ENCODE data around the gene STK39.

Gene STK39

GRCh38 chr2:168005586-168005985, 241.8 kb downstream of the STK39 start:
- TF ChIP-seq, protein P1, sequence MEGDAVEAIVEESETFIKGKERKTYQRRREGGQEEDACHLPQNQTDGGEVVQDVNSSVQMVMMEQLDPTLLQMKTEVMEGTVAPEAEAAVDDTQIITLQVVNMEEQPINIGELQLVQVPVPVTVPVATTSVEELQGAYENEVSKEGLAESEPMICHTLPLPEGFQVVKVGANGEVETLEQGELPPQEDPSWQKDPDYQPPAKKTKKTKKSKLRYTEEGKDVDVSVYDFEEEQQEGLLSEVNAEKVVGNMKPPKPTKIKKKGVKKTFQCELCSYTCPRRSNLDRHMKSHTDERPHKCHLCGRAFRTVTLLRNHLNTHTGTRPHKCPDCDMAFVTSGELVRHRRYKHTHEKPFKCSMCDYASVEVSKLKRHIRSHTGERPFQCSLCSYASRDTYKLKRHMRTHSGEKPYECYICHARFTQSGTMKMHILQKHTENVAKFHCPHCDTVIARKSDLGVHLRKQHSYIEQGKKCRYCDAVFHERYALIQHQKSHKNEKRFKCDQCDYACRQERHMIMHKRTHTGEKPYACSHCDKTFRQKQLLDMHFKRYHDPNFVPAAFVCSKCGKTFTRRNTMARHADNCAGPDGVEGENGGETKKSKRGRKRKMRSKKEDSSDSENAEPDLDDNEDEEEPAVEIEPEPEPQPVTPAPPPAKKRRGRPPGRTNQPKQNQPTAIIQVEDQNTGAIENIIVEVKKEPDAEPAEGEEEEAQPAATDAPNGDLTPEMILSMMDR (IDR thresholded peaks at IDR 0.05; ENCODE audit: unreplicated experiment in 3 of 3), result no peak
- Mint-ChIP-seq H3K4me3 (no peak overlapping the region), H3K4me1 (no peaks in the 10 kb centered on the region), H3K27ac (no peak overlapping the region), H3K9me3 (no peaks in the 10 kb centered on the region), H3K36me3 (ENCODE audit: low read depth) (peaks cover 52% of the 10 kb centered on the region), H3K27me3 (ENCODE audit: low read depth) (no peaks in the 10 kb centered on the region)

DNA sequence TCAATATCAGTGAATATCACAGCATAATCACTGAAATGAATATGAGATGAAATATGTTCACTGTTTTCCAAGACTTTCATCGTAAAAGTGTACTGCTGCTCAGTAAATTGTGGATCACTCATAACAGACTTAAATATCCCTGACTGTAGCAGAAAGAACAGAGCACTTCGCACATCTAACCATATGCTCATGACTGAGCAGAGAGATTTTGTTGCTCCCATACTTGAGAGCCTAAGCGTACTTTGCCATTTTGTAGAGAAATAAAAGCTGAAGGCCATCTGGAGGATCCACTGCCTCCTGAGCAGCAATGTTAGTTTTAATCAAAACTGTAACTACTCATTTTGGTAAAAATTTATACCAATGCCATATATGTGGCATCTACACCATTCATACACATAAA, 243.5 kb downstream of the STK39 start:
- H3K27ac Mint-ChIP-seq, result peak overlapping the region in 1 of 3 experiments; percentile 6
- TF ChIP-seq, protein P1 (IDR thresholded peaks at IDR 0.05; ENCODE audit: unreplicated experiment in 3 of 3), result no peak

DNA sequence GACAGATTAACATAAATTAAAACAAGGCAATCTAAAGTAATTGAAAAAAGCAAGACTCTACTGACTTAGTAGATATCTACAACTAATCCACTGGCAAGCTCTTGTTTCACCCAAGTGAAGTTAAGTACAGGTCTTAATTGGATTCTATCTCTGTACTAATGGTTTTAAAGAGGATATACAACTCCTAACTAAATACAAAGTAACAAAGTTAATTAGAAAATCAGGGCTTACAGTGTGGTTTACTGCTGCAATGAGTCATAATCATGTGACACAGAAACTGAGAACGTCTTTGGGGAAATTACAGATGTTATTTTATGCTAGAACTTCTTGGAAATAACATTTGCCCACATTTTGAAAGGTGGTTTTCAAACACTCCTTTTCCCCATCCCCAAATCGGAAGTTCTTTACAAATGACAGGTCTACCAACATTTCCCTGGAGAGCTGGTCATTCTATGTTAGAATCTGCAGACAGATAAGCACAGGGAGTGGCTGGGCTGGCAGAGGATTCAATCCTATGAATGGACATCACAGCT, 245.3 kb downstream of the STK39 start:
- peaks cover 47% of the 10 kb centered on the region for H3K36me3 Mint-ChIP-seq (ENCODE audit: low read depth)
- H3K27ac Mint-ChIP-seq, result no peak overlapping the region
- no peaks in the 10 kb centered on the region for H3K4me1 Mint-ChIP-seq

More for the DNA sequence above, 243.5 kb downstream of the STK39 start:
- Mint-ChIP-seq H3K4me3 (no peak overlapping the region), H3K27me3 (ENCODE audit: low read depth) (no peaks in the 10 kb centered on the region), H3K9me3 (no peaks in the 10 kb centered on the region), H3K4me1 (no peaks in the 10 kb centered on the region), H3K36me3 (ENCODE audit: low read depth) (peaks cover 49% of the 10 kb centered on the region)

DNA sequence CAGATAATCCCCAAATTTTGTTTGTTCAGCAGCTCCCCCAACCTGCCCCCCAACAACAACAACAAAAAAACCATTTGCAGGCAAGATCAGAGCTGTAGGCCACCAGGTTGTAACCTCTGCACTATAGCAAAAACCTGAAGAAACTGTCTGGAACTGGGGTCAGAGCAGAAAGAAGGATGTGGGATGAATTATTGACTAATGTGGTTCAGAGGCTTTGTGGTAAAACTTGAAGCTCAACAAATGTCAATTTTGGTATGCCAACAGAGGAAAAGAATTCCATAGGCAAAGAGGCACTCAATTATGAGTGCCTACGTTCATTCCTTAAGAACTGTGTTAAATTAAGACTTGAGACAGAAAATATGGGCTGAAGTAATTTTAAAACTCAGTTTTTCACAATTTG, 255.1 kb downstream of the STK39 start:
- Mint-ChIP-seq H3K27ac (peak overlapping the region in 1 of 3 experiments; percentile 27), H3K27me3 (ENCODE audit: low read depth) (no peaks in the 10 kb centered on the region), H3K9me3 (no peaks in the 10 kb centered on the region), H3K4me1 (peaks cover 20% of the 10 kb centered on the region), H3K4me3 (no peak overlapping the region), H3K36me3 (ENCODE audit: low read depth) (peaks cover 34% of the 10 kb centered on the region)
- TF ChIP-seq, protein P1 (IDR thresholded peaks at IDR 0.05; ENCODE audit: unreplicated experiment in 3 of 3), result no peak

More for the DNA sequence above, 245.3 kb downstream of the STK39 start:
- Mint-ChIP-seq H3K9me3 (no peaks in the 10 kb centered on the region), H3K4me3 (no peak overlapping the region), H3K27me3 (ENCODE audit: low read depth) (no peaks in the 10 kb centered on the region)
- TF ChIP-seq, protein P1 (IDR thresholded peaks at IDR 0.05; ENCODE audit: unreplicated experiment in 3 of 3), result no peak

GRCh38 chr2:167990062-167990461, 257.3 kb downstream of the STK39 start:
- Mint-ChIP-seq H3K36me3 (ENCODE audit: low read depth) (peaks cover 15% of the 10 kb centered on the region), H3K4me3 (no peak overlapping the region), H3K27ac (no peak overlapping the region), H3K27me3 (ENCODE audit: low read depth) (no peaks in the 10 kb centered on the region), H3K9me3 (no peaks in the 10 kb centered on the region), H3K4me1 (peaks cover 15% of the 10 kb centered on the region)
- TF ChIP-seq, protein P1 (IDR thresholded peaks at IDR 0.05; ENCODE audit: unreplicated experiment in 3 of 3), result no peak

GRCh38 chr2:167988296-167988695, 259.1 kb downstream of the STK39 start:
- peaks cover 10% of the 10 kb centered on the region for H3K4me1 Mint-ChIP-seq
- H3K27me3 Mint-ChIP-seq (ENCODE audit: low read depth), result no peaks in the 10 kb centered on the region
- no peak overlapping the region for H3K27ac Mint-ChIP-seq
- no peak overlapping the region for H3K4me3 Mint-ChIP-seq
- TF ChIP-seq, protein P1 (IDR thresholded peaks at IDR 0.05; ENCODE audit: unreplicated experiment in 3 of 3), result no peak
- H3K36me3 Mint-ChIP-seq (ENCODE audit: low read depth), result peaks cover 24% of the 10 kb centered on the region
- no peaks in the 10 kb centered on the region for H3K9me3 Mint-ChIP-seq

All from nephron (organoid).